GM21381 (cell line): ENCODE measurements around the gene NR1H3.
"Not testable (repeated sequence)": the region's sequence is repeated elsewhere in the genome, so short reads cannot be mapped to it uniquely, and the experiment has no call there.

Experiments used
- ATAC-seq: cut with Tn5 transposase; IDR thresholded peaks from one replicate; pipeline ENCODE4 v1.9.1; 2021; ENCODE audit warnings: mild to moderate bottlenecking, moderate library complexity; ENCODE audit not compliant: unreplicated experiment

The NR1H3 gene

DNA sequence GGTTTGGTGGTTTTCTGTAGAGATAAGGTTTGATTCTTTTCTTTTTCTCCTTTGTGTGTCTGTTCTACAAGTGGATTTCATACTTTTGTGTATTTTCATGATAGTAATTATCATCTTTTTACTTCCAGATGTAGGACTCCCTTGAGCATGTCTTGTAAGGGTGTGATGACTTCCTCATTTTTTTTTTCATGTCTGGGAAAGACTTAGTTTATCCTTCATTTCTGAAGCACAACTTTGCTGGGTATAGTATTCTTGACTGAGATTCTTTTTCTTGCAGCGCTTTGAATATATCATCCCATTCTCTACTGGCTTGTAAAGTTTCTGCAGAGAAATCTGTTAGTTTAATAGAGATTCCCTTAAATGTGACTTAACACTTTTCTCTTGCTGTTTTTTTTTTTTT lies 45.1 kb downstream of the NR1H3 start:
- ATAC-seq, result no peak

DNA sequence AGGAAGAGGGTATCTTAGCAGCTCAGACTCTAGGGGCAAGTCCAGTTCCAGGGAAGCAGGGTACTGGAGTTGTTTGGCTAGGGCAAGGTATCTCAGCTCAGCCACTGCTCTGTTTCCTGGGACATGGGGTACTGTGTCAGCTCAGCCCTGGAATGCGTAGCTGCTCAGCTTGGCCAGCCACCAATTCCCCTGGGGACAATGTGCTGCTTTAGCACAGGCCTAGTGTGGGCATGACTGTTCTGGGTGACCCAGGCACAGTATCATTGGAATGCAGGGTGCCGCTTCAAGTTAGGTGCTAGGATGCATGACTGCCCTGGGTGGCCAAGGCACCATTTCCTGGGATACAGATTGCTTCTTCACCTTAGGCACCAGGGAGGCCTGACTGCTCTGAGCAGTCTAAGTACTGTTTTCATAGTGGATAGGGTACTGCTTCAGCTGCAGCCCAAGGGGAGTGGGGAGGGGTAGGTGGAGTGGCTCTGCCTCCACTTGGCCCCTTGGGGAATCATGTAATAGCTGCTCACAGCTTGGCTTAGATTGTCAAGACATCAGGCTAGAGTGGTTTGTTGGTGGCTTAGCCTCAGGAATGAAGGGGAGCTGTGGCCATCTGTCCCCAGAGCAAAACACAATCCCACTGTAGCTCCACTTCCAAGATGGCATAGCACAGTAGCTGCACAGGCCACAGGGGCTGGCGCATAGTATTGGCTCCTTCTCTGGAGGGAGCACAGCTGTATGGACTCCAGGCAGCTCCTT lies 48.1 kb downstream of the NR1H3 start:
- no peak for ATAC-seq

DNA sequence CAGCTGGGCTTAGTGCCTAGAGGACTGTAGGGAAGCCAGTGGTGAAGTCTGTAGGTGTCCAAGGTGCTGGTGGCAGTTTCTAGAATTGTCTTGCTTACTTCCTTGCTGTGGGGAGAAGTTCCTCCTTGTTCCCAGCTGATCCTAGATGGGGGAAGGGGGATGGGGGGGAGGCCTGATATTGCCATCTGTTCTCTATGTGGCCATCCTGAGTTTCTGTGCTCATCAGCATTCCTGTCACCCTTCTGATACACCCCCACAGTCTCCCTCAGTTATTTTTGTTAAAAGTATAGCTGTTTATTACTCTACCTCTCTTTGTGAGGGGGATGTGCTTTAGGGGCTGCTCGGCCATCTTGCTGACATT lies 48.7 kb downstream of the NR1H3 start:
- no peak for ATAC-seq

DNA sequence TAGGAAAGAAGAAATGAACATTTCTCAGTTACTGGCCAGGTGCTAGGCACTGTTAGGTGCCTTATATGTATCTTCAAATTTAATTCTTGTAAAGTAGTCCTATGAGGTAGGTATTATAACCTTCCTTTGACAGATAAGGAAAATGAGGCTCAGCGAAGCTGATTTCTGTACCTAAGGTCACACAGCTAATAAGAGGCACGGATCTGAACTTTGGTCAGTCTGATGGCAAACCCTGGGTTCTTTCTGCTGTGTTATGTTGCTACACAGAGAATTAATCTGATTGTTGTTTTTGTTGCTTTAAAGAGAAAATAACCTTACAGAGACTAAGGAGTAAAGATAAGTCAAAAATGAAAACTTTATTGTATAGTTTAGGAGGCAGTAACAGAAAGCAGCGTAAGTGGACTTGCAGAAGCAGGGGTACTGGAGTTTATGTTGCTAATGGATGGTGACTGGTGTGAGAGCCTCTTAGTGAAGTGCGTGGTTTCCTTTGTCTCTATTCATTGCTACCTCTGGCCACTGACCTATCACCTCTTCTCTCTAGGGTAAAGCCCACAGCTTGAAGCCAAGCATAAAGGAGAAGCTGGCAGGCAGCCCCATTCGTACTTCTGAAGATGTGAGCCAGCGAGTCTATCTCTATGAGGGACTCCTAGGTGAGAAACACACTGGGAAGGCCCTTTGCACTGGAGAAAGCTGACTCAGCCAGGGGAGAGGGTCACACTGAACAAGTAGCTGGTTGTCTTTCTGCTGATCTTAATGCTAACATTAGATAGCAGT lies 50.4 kb downstream of the NR1H3 start:
- no peak for ATAC-seq

DNA sequence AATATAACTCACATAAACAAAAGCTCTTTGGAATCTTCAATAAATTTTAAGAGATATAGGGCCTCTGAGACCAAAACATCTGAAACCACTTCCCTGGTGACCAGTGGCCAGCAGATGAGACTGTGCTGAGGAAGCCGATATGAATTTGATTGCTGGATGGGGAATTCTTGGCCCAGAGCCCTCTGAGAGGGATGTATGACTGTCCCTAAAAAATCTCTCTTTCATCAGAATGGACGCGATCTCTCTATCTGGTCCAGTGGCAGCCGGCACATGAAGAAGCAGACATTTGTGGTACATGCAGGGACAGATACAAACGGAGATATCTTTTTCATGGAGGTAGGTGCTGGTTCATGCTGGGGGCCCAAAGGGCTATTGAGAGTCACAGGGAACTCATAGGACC lies 57.2 kb downstream of the NR1H3 start:
- ATAC-seq, result no peak

DNA sequence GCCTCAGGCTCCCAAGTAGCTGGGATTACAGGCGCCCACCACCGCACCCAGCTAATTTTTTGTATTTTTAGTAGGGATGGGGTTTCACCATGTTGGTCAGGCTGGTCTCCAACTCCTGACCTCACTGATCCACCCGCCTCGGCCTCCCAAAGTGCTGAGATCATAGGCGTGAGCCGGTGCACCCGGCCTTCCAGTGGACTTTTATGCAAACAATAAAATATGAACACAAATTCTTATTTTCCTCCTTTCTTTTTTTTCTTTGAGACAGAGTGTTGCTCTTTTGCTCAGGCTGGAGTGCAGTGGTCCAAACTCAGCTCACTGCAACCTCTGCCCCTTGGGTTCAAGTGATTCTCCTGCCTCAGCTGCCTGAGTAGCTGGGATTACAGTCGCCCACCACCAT lies 58.7 kb downstream of the NR1H3 start:
- not testable (repeated sequence) for ATAC-seq

DNA sequence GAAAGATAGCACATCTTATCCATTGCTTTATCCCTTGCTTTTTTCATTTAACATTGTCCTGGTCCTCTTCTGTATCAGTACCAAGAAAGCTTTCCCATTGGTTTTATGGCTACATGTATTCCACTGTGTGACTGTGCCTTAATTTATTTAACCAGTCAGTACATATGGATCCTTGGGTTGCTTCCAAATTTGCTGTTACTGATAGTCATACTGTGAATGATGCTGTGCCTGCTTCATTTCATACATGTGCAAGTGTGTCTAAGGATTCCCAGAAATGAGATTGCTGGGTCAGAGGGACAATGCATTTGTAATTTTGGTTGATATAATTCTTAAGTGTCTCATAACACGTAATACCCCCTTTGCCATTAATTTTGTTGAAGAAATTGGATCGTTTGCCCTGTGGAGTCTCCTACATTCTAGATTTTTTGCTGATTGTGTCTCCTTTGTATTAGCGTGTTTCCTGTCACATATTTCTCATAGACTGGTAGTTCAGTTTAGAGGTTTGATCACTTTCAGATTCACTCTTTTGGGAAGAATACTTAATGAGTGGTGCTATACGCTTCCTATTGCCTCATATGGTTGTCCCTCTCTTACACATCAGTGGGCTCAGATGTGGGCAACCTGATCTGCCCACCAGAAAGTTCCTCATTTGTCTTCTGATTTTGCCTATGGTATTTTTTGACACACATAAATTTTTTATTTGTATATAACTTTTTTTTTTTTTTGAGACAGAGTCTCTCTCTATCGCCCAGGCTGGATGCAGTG lies 59.5 kb downstream of the NR1H3 start:
- peak; percentile 76 for ATAC-seq

DNA sequence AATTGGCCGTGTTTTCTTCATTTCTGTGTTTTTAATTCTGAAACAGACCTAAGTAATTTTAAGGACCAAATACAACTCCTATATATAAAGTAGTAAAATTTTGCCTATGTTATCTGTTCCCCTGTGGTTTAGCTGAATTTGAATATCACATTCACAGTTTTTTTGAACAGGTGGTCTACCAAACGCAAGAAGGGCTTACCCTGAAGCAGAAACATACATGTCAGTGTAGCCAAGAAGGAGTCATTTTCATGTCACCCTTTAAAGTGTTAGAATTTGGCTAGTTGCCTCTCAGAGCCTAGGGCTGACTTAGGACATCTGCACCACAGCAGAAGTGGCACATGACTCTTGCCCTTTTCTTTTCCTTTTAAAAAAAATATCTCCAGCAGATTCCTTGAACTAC lies 60.4 kb downstream of the NR1H3 start:
- ATAC-seq, result no peak
